ENCODE measurements around the gene PPP2R5C. TPM values are rescaled to one million over a fixed set of nuclear protein-coding genes. Genes with fewer than 3 reads are reported as not detected.

PPP2R5C gene
- total and polyA plus RNA-seq, 2 of the 8 experiments (the other 6 are each of a cell fraction or from before 2014, with no cell fraction given), result 49.6 to 95.9 TPM

GRCh38 chr14:101723061-101723595, 38.4 kb upstream of the PPP2R5C start:
- H3K79me1 ChIP-seq (ENCODE audit: low read depth, low read length), result peaks cover 2% of the 10 kb centered on the region; the same call in 1 of the 2 replicates
- peaks cover 0 to 5% (median 4%) of the 10 kb centered on the region in 4 experiments; a peak in 4 of 7 replicates for H3K4me1 ChIP-seq (replicated peaks in 1 of 4; ENCODE audit: control insufficient read depth in 3 of 4, insufficient read depth in 4 of 4, low read length in 3 of 4)
- no peak overlapping the region for H2BK120ac ChIP-seq (replicated peaks; ENCODE audit: low read depth, low read length)
- DNase-seq (ENCODE audit: low read depth in 1 of 2, low spot score in 2 of 2) (no peak), FAIRE-seq (no peak)
- H4K20me1 ChIP-seq (replicated peaks in 1 of 2; ENCODE audit: control insufficient read depth in 1 of 2, insufficient read depth in 2 of 2, low read length in 2 of 2), result no peaks in the 10 kb centered on the region
- H3K27ac ChIP-seq (ENCODE audit: low read depth, low read length), result no peak overlapping the region
- no peak overlapping the region for H2BK12ac ChIP-seq (ENCODE audit: low read depth, low read length)
- H4K5ac ChIP-seq (ENCODE audit: insufficient read length, low read depth, low read length), result no peak overlapping the region
- TF ChIP-seq KDM4A (IDR thresholded peaks at IDR 0.05; ENCODE audit: low read depth, low read length, severe bottlenecking) (no peak), TAF7 (optimal IDR thresholded peaks at IDR 0.05; ENCODE audit: borderline replicate concordance, low read depth, low read length) (no peak), ATF3 (IDR thresholded peaks at IDR 0.05; ENCODE audit: insufficient read depth, low read depth, low read length) (no peak), CTCF (IDR thresholded peaks at IDR 0.05; ENCODE audit: control extremely low read depth in 1 of 3, insufficient read depth in 1 of 3, low read depth in 1 of 3, low read length in 3 of 3) (no peak), KDM5A (IDR thresholded peaks at IDR 0.05; ENCODE audit: low read length) (no peak), BCL11A (IDR thresholded peaks at IDR 0.05; ENCODE audit: low read depth in 2 of 2, low read length in 2 of 2) (no peak), PHF8 (conservative IDR thresholded peaks at IDR 0.05; ENCODE audit: low read depth, low read length) (no peak), SIRT6 (IDR thresholded peaks at IDR 0.05; ENCODE audit: low read length) (no peak), EZH2 (IDR thresholded peaks at IDR 0.05; ENCODE audit: low read depth, low read length, severe bottlenecking) (no peak), RBBP5 (IDR thresholded peaks at IDR 0.05; ENCODE audit: borderline replicate concordance, low read depth, low read length) (no peak)
- no peak overlapping the region for H3K14ac ChIP-seq (ENCODE audit: insufficient read length)
- 98% methylated on average over 8 of the region's 8 CpGs; no CpG with 5 or more reads in 1 of the 2 experiments for WGBS, 2 experiments (ENCODE audit: extremely low coverage in 1 of 2, insufficient coverage in 1 of 2, insufficient read length in 1 of 2, insufficient replicate concordance in 2 of 2, low coverage in 1 of 2, low lambda C conversion rate in 2 of 2, missing lambda C conversion rate in 1 of 2)
- no peak overlapping the region for H3K4me2 ChIP-seq (ENCODE audit: insufficient read depth in 1 of 2, low read depth in 2 of 2, low read length in 2 of 2)
- no peak overlapping the region for H3K56ac ChIP-seq (replicated peaks; ENCODE audit: insufficient read length, low read depth, low read length)
- H4K8ac ChIP-seq (ENCODE audit: extremely low read depth, insufficient read depth, low read length), result no peak overlapping the region
- H2BK15ac ChIP-seq (ENCODE audit: low read length), result no peak overlapping the region
- H2AFZ ChIP-seq (ENCODE audit: low read length), result no peak overlapping the region
- no peak overlapping the region for H3K23ac ChIP-seq (ENCODE audit: insufficient read length)
- ChIA-PET POLR2A (ENCODE audit: partially characterized antibody) (interaction anchor here (1.0 kb wide), 1 partner anchor 11 kb away, joined by 3 read pairs; no protein-coding TSS in a partner anchor), CTCF (ENCODE audit: partially characterized antibody) (no interaction called here)
- H2BK5ac ChIP-seq (ENCODE audit: low read depth, low read length), result no peak overlapping the region
- H3K23me2 ChIP-seq (ENCODE audit: low read depth, low read length), result no peaks in the 10 kb centered on the region
- 0 out of 7 replicates have a peak, but pooled peaks cover 0 to 1% (median 0%) of the 10 kb centered on the region in 4 experiments for H3K27me3 ChIP-seq (replicated peaks in 1 of 4; ENCODE audit: control insufficient read depth in 3 of 4, extremely low read depth in 1 of 4, insufficient read depth in 3 of 4, low read length in 3 of 4)
- H2BK20ac ChIP-seq (ENCODE audit: low read length), result no peak overlapping the region
- no peak overlapping the region for H3K18ac ChIP-seq (ENCODE audit: extremely low read depth, low read length)
- H3K9me3 ChIP-seq (ENCODE audit: insufficient read depth in 2 of 2, low read depth in 1 of 2, low read length in 1 of 2), result no peaks in the 10 kb centered on the region
- no peak overlapping the region for H3K9ac ChIP-seq (replicated peaks in 1 of 4; ENCODE audit: extremely low read depth in 1 of 4, low read depth in 3 of 4, low read length in 3 of 4)
- H2AK5ac ChIP-seq (ENCODE audit: low read depth, low read length), result no peak overlapping the region
- no peak overlapping the region for H4K91ac ChIP-seq (replicated peaks; ENCODE audit: insufficient read length, low read length)
- H3K79me2 ChIP-seq (ENCODE audit: control insufficient read depth in 1 of 2, insufficient read depth in 2 of 2, low read length in 2 of 2), result no peaks in the 10 kb centered on the region
- H3K4me3 ChIP-seq (ENCODE audit: extremely low read depth in 1 of 4, insufficient read depth in 2 of 4, low read depth in 3 of 4, low read length in 4 of 4), result no peak overlapping the region
- H3K4ac ChIP-seq (replicated peaks; ENCODE audit: insufficient read length, low read depth, low read length), result no peak overlapping the region
- no peaks in the 10 kb centered on the region for H3K36me3 ChIP-seq (ENCODE audit: control insufficient read depth in 2 of 4, insufficient read depth in 4 of 4, low read length in 3 of 4)
